NCI-H1417 treated with DMSO at 0.1 percent for 48 hours (cell line): ENCODE results near the gene SPECC1.
"Not testable (repeated sequence)": the region's sequence is repeated elsewhere in the genome, so short reads cannot be mapped to it uniquely, and the experiment has no call there.

Experiments
- DNase-seq: peaks from one replicate; lab custom pipeline; 2025; lab: John Stamatoyannopoulos, UW

The SPECC1 gene

DNA sequence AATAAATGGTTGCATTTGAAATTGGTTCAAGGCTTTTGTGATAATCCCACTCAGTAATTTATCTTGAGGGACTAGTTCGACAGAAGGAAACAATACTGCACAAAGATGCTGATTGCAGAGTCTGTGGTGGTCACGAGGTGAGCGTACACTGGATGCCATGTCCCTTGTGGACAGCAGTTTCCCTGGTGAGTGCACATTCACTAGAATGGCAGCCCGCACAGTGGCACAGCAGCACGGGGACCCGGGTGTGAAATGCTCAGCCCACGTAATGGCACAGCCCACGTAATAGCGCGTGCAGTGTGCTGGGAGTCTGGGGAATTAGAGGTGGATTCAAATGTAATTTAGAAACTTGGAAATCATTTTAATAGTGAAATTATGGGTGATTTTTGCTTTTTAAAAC is 304.1 kb downstream of the SPECC1 start:
- DNase-seq: no peak

DNA sequence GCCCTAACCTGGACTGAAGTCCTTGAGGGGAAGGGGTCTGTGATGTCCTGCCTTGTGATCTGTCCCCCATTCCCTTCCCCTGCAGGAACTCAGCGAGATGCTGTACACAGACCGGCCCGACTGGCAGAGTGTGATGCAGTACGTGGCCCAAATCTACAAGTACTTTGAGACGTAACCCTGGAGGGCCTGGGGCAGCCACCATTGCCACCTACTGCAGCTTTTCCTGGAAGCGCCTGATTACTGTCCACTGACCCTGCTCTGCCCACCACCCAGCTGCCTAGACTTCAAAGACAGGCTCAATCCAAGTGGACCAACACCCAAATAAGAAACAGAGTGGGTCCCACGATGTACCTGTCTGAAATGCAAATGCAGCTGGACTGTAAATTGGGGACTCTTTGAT is 304.7 kb downstream of the SPECC1 start:
- no peak for DNase-seq

DNA sequence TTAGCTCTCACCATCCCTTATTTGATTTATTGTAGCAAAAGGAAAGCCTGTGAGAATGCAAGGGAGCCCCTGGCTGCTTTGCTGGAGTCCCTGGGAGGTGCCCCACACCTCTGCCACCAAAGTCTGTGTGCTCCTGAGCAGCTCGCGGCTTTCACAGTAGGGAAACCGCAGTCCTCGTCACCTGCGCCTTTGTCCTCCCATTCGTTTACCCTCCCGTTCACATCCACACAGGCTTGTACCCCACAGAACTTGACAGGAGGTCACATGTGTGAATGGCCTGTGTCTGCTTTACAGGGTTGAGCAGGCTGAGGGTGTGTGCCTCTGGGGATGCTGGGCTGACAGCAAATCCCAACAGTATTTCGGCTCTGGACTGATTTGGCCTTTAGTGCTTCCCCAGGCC is 305.7 kb downstream of the SPECC1 start:
- no peak for DNase-seq

DNA sequence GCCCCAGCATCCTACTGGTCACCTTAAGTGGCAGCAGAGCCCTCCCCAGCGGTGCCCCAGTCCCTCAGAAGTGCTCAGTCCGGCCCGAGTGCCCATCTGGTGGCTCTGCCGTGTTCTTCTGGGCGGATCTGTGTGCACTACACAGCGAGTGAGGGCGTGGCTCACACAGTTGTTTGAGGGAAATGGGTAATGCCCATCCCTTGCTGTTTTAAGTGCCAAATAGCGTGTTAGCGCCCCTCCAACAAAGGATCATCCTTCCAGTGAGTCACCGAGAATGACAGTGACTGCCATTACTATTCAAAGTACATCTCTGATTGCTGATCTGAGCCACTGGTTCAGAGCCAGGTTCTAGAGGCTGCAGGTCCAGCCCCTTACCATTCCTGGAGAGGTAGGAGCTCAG is 306.2 kb downstream of the SPECC1 start:
- DNase-seq: no peak

DNA sequence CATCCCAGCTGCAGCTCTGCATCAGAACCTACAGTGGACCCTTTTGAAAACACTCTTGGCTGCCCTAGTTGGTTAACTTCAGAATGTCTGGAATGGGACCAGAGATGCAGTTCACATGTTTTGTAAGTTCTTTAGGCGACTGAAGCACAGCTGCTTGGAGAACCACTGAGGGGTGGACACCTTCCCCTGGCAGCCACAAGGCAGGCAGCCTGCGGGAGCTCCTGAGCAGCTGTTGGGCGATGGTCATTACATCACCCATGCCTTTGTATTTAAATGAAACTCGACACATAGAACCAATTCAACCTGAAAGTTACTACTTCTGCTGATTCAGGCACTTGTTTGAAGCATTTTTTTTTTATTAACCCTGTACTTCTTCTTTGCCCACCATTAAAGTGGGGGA is 306.7 kb downstream of the SPECC1 start:
- no peak for DNase-seq

DNA sequence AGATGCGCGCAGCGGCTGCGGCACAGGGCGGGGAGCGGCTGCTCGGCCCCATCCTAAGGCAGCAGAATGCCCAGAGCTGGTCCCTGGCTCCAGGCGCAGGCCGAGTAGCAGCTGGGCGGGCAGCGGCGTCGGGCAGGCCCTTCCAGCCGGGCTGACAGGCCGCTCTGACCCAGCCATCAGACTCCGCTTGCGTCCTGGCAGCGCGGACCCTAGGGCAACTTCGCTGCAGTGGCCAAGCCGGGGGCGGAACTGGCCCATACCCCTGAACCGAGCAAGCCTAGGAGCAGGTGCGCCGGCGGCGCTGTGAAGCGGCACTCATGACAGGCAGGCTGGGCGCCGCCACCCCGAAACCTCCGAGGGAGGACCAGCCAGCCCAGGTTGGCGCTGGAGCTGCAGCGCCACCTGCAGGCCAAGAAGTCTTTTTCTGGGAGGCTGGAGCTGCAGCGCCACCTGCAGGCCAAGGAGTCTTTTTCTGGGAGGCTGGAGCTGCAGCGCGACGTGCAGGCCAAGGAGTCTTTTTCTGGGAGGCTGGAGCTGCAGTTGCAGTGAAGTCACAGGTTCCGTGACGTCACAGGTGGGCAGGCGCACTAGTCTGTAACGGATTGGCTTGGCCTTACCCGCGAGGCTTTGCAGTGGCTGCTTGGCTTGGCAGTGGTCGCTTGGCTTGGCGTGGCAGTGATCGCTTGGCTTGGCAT is 311.5 kb downstream of the SPECC1 start:
- DNase-seq: not testable (repeated sequence)

DNA sequence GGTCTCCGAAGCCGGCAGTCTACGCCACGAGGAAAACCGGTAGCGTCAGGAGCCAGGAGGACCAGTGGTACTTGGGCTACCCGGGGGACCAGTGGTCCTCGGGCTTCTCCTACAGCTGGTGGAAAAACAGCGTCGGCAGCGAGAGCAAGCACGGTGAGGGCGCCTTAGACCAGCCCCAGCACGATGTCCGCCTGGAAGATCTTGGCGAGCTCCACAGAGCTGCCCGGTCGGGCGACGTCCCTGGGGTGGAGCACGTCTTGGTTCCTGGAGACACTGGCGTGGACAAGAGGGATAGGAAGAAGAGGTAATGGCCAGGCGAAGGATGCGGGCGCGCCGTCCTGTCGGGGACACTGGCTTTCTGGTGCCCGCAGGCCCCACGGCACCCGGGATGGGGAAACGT is 312.2 kb downstream of the SPECC1 start:
- DNase-seq: not testable (repeated sequence)

DNA sequence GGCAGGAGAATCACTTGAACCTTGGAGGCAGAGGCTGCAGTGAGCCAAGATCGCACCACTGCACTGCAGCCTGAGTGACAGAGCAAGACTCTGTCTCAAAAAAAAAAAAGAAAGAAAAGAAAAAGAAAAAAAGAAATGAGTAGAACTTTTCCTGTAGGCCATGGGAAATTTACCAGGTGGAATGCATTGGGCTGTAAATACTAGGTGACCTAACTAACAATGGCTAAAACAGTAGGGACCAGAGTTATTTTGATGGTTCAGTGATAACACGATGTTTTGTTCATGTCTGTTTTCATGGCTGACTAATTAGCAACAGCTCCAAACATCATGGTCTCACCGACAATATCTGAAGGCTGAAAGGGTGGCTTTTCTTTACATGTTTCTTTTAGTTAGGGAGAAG is 318.6 kb downstream of the SPECC1 start:
- DNase-seq: not testable (repeated sequence)

DNA sequence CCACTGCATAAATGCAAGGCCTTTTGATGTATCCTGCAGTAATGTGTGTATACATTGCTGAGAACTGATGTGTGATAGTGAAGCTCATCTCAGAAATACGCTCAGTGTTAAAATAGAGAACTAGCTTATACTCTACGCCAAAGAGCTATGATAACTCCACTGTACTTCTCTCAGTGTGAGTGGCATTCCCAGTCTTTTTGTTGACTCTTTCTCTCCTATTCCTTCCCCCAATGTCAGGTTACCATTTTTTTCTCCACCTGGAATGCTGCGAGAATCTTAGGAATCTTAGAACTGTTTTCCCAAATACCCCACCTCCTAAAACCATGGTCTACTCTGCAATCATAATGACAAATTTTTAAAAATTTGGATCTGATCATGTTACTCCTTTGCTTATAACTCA is 342.2 kb downstream of the SPECC1 start:
- not testable (repeated sequence) for DNase-seq

DNA sequence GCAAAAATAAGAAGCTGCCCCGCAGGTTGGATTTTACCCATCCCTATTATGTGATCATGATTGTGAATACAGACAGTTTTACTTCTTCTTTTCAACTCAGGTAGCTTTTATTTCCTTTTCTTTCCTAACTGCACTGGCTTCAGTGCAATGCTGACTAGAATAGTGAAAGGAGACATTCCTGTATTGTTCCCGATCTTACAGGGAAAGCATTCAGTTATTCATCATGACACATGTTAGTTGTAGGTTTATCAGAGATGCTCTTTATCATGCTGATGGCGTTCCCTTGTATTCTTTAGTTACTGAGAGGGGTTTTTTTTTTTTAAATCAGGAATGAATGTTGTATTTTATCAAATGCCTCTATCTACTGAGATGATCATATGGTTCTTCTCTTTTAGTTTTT is 343.4 kb downstream of the SPECC1 start:
- not testable (repeated sequence) for DNase-seq

DNA sequence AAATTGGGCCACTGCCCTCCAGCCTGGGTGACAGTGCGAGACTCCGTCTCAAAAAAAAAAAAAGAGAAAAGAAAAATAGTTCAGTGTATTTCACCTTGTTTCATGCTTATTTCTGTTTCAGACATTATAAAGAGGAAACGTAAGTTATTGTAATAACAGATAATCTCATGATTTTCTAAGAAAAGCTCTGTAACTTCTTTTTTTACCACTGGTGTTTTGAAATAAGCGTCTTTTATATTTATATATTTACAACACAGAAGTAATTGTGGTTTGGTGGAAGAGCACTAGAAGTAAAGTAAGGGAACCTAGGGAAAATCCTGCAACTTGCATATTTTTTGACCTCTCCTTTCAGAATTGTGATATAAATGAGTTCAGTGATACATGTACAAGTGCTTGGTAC is 354.7 kb downstream of the SPECC1 start:
- DNase-seq: not testable (repeated sequence)
